Measurements from ENCODE around the gene NTNG2. TPM values are rescaled to one million over a fixed set of nuclear protein-coding genes. Genes with fewer than 3 reads are reported as not detected.

NTNG2 gene
- total and polyA plus RNA-seq, 10 of the 15 experiments (the other 5 are each of a cell fraction or from before 2014, with no cell fraction given), result 0.37 to 0.79 (median 0.45) TPM; not detected in 6

- TF ChIP-seq BCL3 (IDR thresholded peaks at IDR 0.05; ENCODE audit: borderline replicate concordance, insufficient read depth, low read depth, low read length, poor library complexity, severe bottlenecking), result no peak
- TF ChIP-seq PRDM15 (CRISPR knock-in tag; IDR thresholded peaks at IDR 0.05), result no peak
- TF ChIP-seq HDGF (IDR thresholded peaks at IDR 0.05), result no peak
Observed at GRCh38 chr9:132197856-132198550, 36.1 kb downstream of the NTNG2 start (continued).

- FAIRE-seq, result no peak
- POLR2A ChIA-PET, result no interaction called here
- ATAC-seq, result no peak
- no peak for TF ChIP-seq ASH2L (IDR thresholded peaks at IDR 0.05; ENCODE audit: borderline replicate concordance, low read depth)
- no peak for TF ChIP-seq E2F4 (IDR thresholded peaks at IDR 0.05; ENCODE audit: low read depth, low read length)
- TF ChIP-seq CREM (IDR thresholded peaks at IDR 0.05; ENCODE audit: low read depth), result no peak
- TF ChIP-seq SRF (IDR thresholded peaks at IDR 0.05; ENCODE audit: low read depth in 2 of 2, low read length in 2 of 2), result no peak
- no peak for TF ChIP-seq CHD2 (IDR thresholded peaks at IDR 0.05; ENCODE audit: borderline replicate concordance, low read depth, low read length)
- TF ChIP-seq RELA (IDR thresholded peaks at IDR 0.05; ENCODE audit: borderline replicate concordance, partially characterized antibody), result no peak
- TF ChIP-seq MLLT1 (IDR thresholded peaks at IDR 0.05), result no peak
- no peak for TF ChIP-seq ZSCAN29 (IDR thresholded peaks at IDR 0.05)
- no peak for TF ChIP-seq BRCA1 (IDR thresholded peaks at IDR 0.05; ENCODE audit: low read depth, low read length)
- TF ChIP-seq HDAC2 (IDR thresholded peaks at IDR 0.05), result no peak
- no peak for TF ChIP-seq JUNB (IDR thresholded peaks at IDR 0.05)
- TF ChIP-seq FOS (IDR thresholded peaks at IDR 0.05; ENCODE audit: borderline replicate concordance, extremely low read depth, insufficient read length), result no peak
- TF ChIP-seq ZNF384 (IDR thresholded peaks at IDR 0.05; ENCODE audit: borderline replicate concordance, low read depth, low read length), result no peak
Observed at GRCh38 chr9:132199056-132199455, 37.2 kb downstream of the NTNG2 start.

More at GRCh38 chr9:132199056-132199455, 37.2 kb downstream of the NTNG2 start:
- no peak overlapping the region for H3K4me2 ChIP-seq (ENCODE audit: control insufficient read depth, insufficient read depth)
- no peak for DNase-seq (ENCODE audit: low read depth, low spot score)
- intact Hi-C loops (cut with micrococcal nuclease; ENCODE audit: unreplicated experiment), result no loop called here
- H3K9me3 ChIP-seq (replicated peaks; ENCODE audit: control insufficient read depth, insufficient read depth, low read length), result no peaks in the 10 kb centered on the region; the same call in 2 of the 3 replicates
- peaks cover 0 to 5% of the 10 kb centered on the region in 2 experiments; a peak in 3 of 4 replicates for H3K27me3 ChIP-seq (replicated peaks in 1 of 2; ENCODE audit: control insufficient read depth in 2 of 2, insufficient read depth in 2 of 2, low read length in 1 of 2)
- no peaks in the 10 kb centered on the region for H3K36me3 ChIP-seq (ENCODE audit: control insufficient read depth in 2 of 2, insufficient read depth in 2 of 2, low read length in 1 of 2)
- H3K9ac ChIP-seq (ENCODE audit: control insufficient read depth, insufficient read depth, low read length), result no peak overlapping the region
- BruUV-seq (replicated peaks), result no TSS peak
- no peaks in the 10 kb centered on the region; the same call in 1 of the 2 replicates for H3K4me1 ChIP-seq (ENCODE audit: control insufficient read depth, insufficient read depth, low read length)
- H2AFZ ChIP-seq (ENCODE audit: control insufficient read depth, low read depth, low read length), result no peak overlapping the region
- no peak overlapping the region for H3K27ac ChIP-seq (ENCODE audit: control insufficient read depth, insufficient read depth)
- no peaks in the 10 kb centered on the region; the same call in 1 of the 2 replicates for H4K20me1 ChIP-seq (ENCODE audit: control insufficient read depth, insufficient read depth)
- no peak overlapping the region for H3K4me3 ChIP-seq
- ChIA-PET RAD21 (ENCODE audit: unreplicated experiment) (no interaction called here), SMC1A (ENCODE audit: uncharacterized antibody, unreplicated experiment) (no interaction called here), CTCF (no interaction called here)
- WGBS (ENCODE audit: insufficient coverage, insufficient replicate concordance, low lambda C conversion rate, missing lambda C conversion rate), result 90% methylated on average over 4 of the region's 4 CpGs
- in situ Hi-C loops (cut with MboI), result no loop called here
- no peaks in the 10 kb centered on the region for H3K79me2 ChIP-seq (ENCODE audit: control insufficient read depth, insufficient read depth, low read length)
